Sigmoid colon (tissue), 4 donors: ENCODE data around the gene KCNQ5.

Experiments used
- CTCF ChIP-seq, 4 experiments: fragments of 450-650 bp in 3 of 4; fragments of 200-600 bp in 1 of 4; IDR thresholded peaks; one replicate each; pipeline ENCODE4 v1.5.1; 2016 to 2019; ENCODE audit warnings: antibody characterized with exemption in 4 of 4, mild to moderate bottlenecking in 3 of 4, moderate library complexity in 2 of 4
- POLR2A ChIP-seq, 2 donors: fragments of 450-650 bp; IDR thresholded peaks; one replicate each; pipeline ENCODE4 v1.6.1; 2016; ENCODE audit warnings: antibody characterized with exemption in 2 of 2, mild to moderate bottlenecking in 2 of 2, moderate library complexity in 2 of 2
- POLR2AphosphoS5 ChIP-seq, 4 donors: sonication (generic); formaldehyde crosslinking; IDR thresholded peaks; one replicate each; pipeline ENCODE4 v1.6.1; 2017; ENCODE audit warnings: antibody characterized with exemption in 4 of 4

- TF ChIP-seq CTCF (IDR thresholded peaks at IDR 0.05) (no peak), POLR2A (IDR thresholded peaks at IDR 0.05) (no peak), POLR2AphosphoS5 (IDR thresholded peaks at IDR 0.05) (no peak)
These were observed 440.3 kb downstream of the KCNQ5 start for GRCh38 chr6:73062130-73062529.
